H9 (cell line): ENCODE data around the gene NEDD4L. TPM values are rescaled to one million over a fixed set of nuclear protein-coding genes. Genes with fewer than 3 reads are reported as not detected.

Source experiments
- DNase-seq: peaks from one replicate; pipeline ENCODE4 v3.0.0-alpha.2; 2017
- H2AFZ ChIP-seq: one replicate; pipeline ENCODE4 v1.6.1; 2013; ENCODE audit warnings: mild to moderate bottlenecking, low read length, control low read depth, moderate library complexity
- H2AK5ac ChIP-seq: 2 replicates; pipeline ENCODE4 v1.6.1; 2013; ENCODE audit warnings: low read length, control low read depth, mixed read lengths; ENCODE audit not compliant: insufficient read length
- H2BK120ac ChIP-seq: one replicate; pipeline ENCODE4 v1.6.1; 2013; ENCODE audit warnings: low read depth, mild to moderate bottlenecking, low read length, control low read depth, inconsistent platforms; ENCODE audit not compliant: poor library complexity, severe bottlenecking
- H2BK12ac ChIP-seq: 2 replicates; pipeline ENCODE4 v1.6.1; 2013; ENCODE audit warnings: low read length, control low read depth, mixed read lengths, low read depth; ENCODE audit not compliant: insufficient read length
- H2BK15ac ChIP-seq: 2 replicates; pipeline ENCODE4 v1.6.1; 2013; ENCODE audit warnings: low read depth, low read length, control low read depth
- H2BK20ac ChIP-seq: one replicate; pipeline ENCODE4 v1.6.1; 2013; ENCODE audit warnings: low read depth, mild to moderate bottlenecking, low read length, control low read depth, inconsistent platforms; ENCODE audit not compliant: poor library complexity, severe bottlenecking
- H2BK5ac ChIP-seq: 2 replicates; pipeline ENCODE4 v1.6.1; 2013; ENCODE audit warnings: low read length, control low read depth, mixed read lengths; ENCODE audit not compliant: insufficient read length
- H3K14ac ChIP-seq: 2 replicates; pipeline ENCODE4 v1.6.1; 2013; ENCODE audit warnings: low read length, control low read depth; ENCODE audit not compliant: insufficient read depth
- H3K18ac ChIP-seq: 2 replicates; pipeline ENCODE4 v1.6.1; 2013; ENCODE audit warnings: low read depth, mild to moderate bottlenecking, mixed read lengths, low read length, control low read depth; ENCODE audit not compliant: insufficient read length
- H3K23ac ChIP-seq: 2 replicates; pipeline ENCODE4 v1.6.1; 2013; ENCODE audit warnings: low read length, control low read depth, mixed read lengths, low read depth; ENCODE audit not compliant: insufficient read length
- H3K23me2 ChIP-seq: 2 replicates; pipeline ENCODE4 v1.6.1; 2013; ENCODE audit warnings: low read depth, mild to moderate bottlenecking, mixed read lengths, low read length, control low read depth; ENCODE audit not compliant: insufficient read length, poor library complexity, severe bottlenecking
- H3K27ac ChIP-seq: 2 replicates; pipeline ENCODE4 v1.5.1; 2013; ENCODE audit warnings: low read length, control low read depth, mixed read lengths, low read depth; ENCODE audit not compliant: insufficient read length
- H3K27me3 ChIP-seq: 2 replicates; pipeline ENCODE4 v1.6.1; 2013; ENCODE audit warnings: low read length, control low read depth, inconsistent platforms; ENCODE audit not compliant: insufficient read depth
- H3K4ac ChIP-seq: 2 replicates; pipeline ENCODE4 v1.6.1; 2013; ENCODE audit warnings: low read depth, mild to moderate bottlenecking, control low read depth, inconsistent platforms, low read length, moderate library complexity
- H3K4me1 ChIP-seq: 2 replicates; pipeline ENCODE4 v1.6.1; 2013; ENCODE audit warnings: low read length, control low read depth, inconsistent platforms; ENCODE audit not compliant: insufficient read depth
- H3K4me2 ChIP-seq: 2 replicates; pipeline ENCODE4 v1.6.1; 2013; ENCODE audit warnings: low read length, control low read depth, mixed read lengths; ENCODE audit not compliant: insufficient read length, insufficient read depth
- H3K56ac ChIP-seq: 2 replicates; pipeline ENCODE4 v1.6.1; 2013; ENCODE audit warnings: low read depth, mild to moderate bottlenecking, mixed read lengths, low read length, control low read depth; ENCODE audit not compliant: insufficient read length
- H3K79me1 ChIP-seq: 2 replicates; pipeline ENCODE4 v1.6.1; 2013; ENCODE audit warnings: low read depth, mild to moderate bottlenecking, moderate library complexity, low read length, control low read depth, inconsistent platforms; ENCODE audit not compliant: insufficient read depth, poor library complexity, severe bottlenecking
- H3K79me2 ChIP-seq: 2 replicates; pipeline ENCODE4 v1.6.1; 2013; ENCODE audit warnings: low read length, control low read depth, inconsistent platforms; ENCODE audit not compliant: insufficient read depth
- H3K9ac ChIP-seq: 2 replicates; pipeline ENCODE4 v1.6.1; 2013; ENCODE audit warnings: low read length, control low read depth, mixed read lengths; ENCODE audit not compliant: insufficient read length; ENCODE audit errors: extremely low read depth
- H3K9me3 ChIP-seq: one replicate; pipeline ENCODE4 v1.6.1; 2013; ENCODE audit warnings: low read depth, low read length, inconsistent platforms; ENCODE audit not compliant: control insufficient read depth
- H3T11ph ChIP-seq: one replicate; pipeline ENCODE4 v1.6.1; 2013; ENCODE audit warnings: mild to moderate bottlenecking, low read length, control low read depth, inconsistent platforms
- H4K20me1 ChIP-seq: one replicate; pipeline ENCODE4 v1.6.1; 2013; ENCODE audit not compliant: control insufficient read depth, insufficient read length, insufficient read depth
- H4K5ac ChIP-seq: 2 replicates; pipeline ENCODE4 v1.6.1; 2013; ENCODE audit warnings: low read depth, mild to moderate bottlenecking, mixed read lengths, low read length, control low read depth; ENCODE audit not compliant: insufficient read length
- H4K8ac ChIP-seq: replicated peaks from 2 replicates; pipeline ENCODE4 v1.6.1; 2013; ENCODE audit warnings: low read length, control low read depth, mixed read lengths, low read depth; ENCODE audit not compliant: insufficient read length
- H4K91ac ChIP-seq: 2 replicates; pipeline ENCODE4 v1.6.1; 2013; ENCODE audit warnings: low read depth, mild to moderate bottlenecking, moderate library complexity, mixed read lengths, low read length, control low read depth; ENCODE audit not compliant: insufficient read length
- H3K27ac Mint-ChIP-seq, 3 experiments: 2 replicates in 2 of 3; 3 replicates in 1 of 3; pipeline ENCODE4 v1.8.0; 2020 to 2021; ENCODE audit warnings: mixed read lengths in 3 of 3, mild to moderate bottlenecking in 1 of 3, moderate library complexity in 1 of 3
- H3K27me3 Mint-ChIP-seq: 2 replicates; pipeline ENCODE4 v1.8.0; 2021; ENCODE audit warnings: low read depth, mild to moderate bottlenecking, moderate library complexity, mixed read lengths
- H3K36me3 Mint-ChIP-seq, 3 experiments: 2 replicates in 2 of 3; 3 replicates in 1 of 3; pipeline ENCODE4 v1.8.0; 2020 to 2021; ENCODE audit warnings: low read depth in 3 of 3, mixed read lengths in 3 of 3; ENCODE audit not compliant: insufficient read depth in 1 of 3
- H3K4me1 Mint-ChIP-seq, 2 experiments: 2 replicates each; pipeline ENCODE4 v1.8.0; 2020; ENCODE audit warnings: mixed read lengths in 2 of 2
- H3K4me3 Mint-ChIP-seq, 2 experiments: 2 replicates in 1 of 2; 3 replicates in 1 of 2; pipeline ENCODE4 v1.8.0; 2020 to 2021; ENCODE audit warnings: mild to moderate bottlenecking in 2 of 2, mixed read lengths in 2 of 2, moderate library complexity in 1 of 2
- H3K9me3 Mint-ChIP-seq, 2 experiments: 2 replicates in 1 of 2; 3 replicates in 1 of 2; pipeline ENCODE4 v1.8.0; 2020; ENCODE audit warnings: mild to moderate bottlenecking in 2 of 2, mixed read lengths in 2 of 2, moderate library complexity in 1 of 2
- CTCF ChIP-seq: fragments of 200-600 bp; sonication (generic); conservative IDR thresholded peaks from 3 replicates; pipeline ENCODE4 v1.8.0; 2021; ENCODE audit warnings: antibody characterized with exemption, mild to moderate bottlenecking
- WGBS: extraction: QIAGEN DNeasy Blood & Tissue Kit; methylation state at CpG from one replicate; pipeline ENCODE4 v1.1.7; 2013; ENCODE audit warnings: missing lambda C conversion rate, low lambda C conversion rate, mixed read lengths; ENCODE audit not compliant: insufficient read length; ENCODE audit errors: extremely low coverage; 5-methylcytosine and 5-hydroxymethylcytosine counted together
- total RNA-seq: library from RNA; stranded (reverse); gene quantifications from 2 replicates; pipeline ENCODE4 v1.2.1, GENCODE V29; 2021

Gene NEDD4L
- total RNA-seq, 1 experiment from 2014 or later = 76.3 TPM

GRCh38 chr18:58302811-58303210 lies 258.8 kb downstream of the NEDD4L start:
- Histone ChIP-seq H4K20me1 (no peaks in the 10 kb centered on the region), H4K8ac (no peak overlapping the region), H3K4me2 (no peak overlapping the region), H3K9me3 (peaks cover 5% of the 10 kb centered on the region), H2BK15ac (no peak overlapping the region), H4K91ac (no peak overlapping the region), H3K4ac (no peak overlapping the region), H3K18ac (no peak overlapping the region), H3T11ph (no peak overlapping the region), H2BK120ac (no peak overlapping the region), H3K9ac (no peak overlapping the region), H2BK12ac (no peak overlapping the region), H2BK20ac (no peak overlapping the region), H3K23ac (no peak overlapping the region), H3K23me2 (no peaks in the 10 kb centered on the region), H3K27ac (no peak overlapping the region), H2AK5ac (no peak overlapping the region), H2AFZ (no peak overlapping the region), H3K4me1 (no peaks in the 10 kb centered on the region), H3K56ac (no peak overlapping the region), H4K5ac (no peak overlapping the region), H3K79me2 (peaks cover 3% of the 10 kb centered on the region; the same call in 1 of the 2 replicates), H3K79me1 (no peaks in the 10 kb centered on the region), H2BK5ac (no peak overlapping the region), H3K27me3 (no peaks in the 10 kb centered on the region), H3K14ac (no peak overlapping the region)
- peaks cover 9 to 13% (median 10%) of the 10 kb centered on the region in 3 experiments; a peak in 6 of 7 replicates for H3K36me3 Mint-ChIP-seq
- no peak for DNase-seq
- H3K27me3 Mint-ChIP-seq = no peaks in the 10 kb centered on the region
- peaks cover 0 to 5% of the 10 kb centered on the region in 2 experiments; a peak in 1 of 4 replicates for H3K4me1 Mint-ChIP-seq
- WGBS = no CpG with 5 or more reads among the region's 5 CpGs
- no peak overlapping the region for H3K4me3 Mint-ChIP-seq
- no peak for TF ChIP-seq CTCF
- peaks cover 3 to 5% of the 10 kb centered on the region in 2 experiments; a peak in 2 of 5 replicates for H3K9me3 Mint-ChIP-seq
- no peak overlapping the region for H3K27ac Mint-ChIP-seq
